HG02852 (cell line): Measurements from ENCODE around the gene ITGAD.
"Not testable (repeated sequence)": the region's sequence is repeated elsewhere in the genome, so short reads cannot be mapped to it uniquely, and the experiment has no call there.

Source experiments
- ATAC-seq: cut with Tn5 transposase; IDR thresholded peaks from one replicate; pipeline ENCODE4 v1.9.1; 2021; ENCODE audit warnings: mild to moderate bottlenecking, moderate library complexity; ENCODE audit not compliant: unreplicated experiment

The ITGAD gene

DNA sequence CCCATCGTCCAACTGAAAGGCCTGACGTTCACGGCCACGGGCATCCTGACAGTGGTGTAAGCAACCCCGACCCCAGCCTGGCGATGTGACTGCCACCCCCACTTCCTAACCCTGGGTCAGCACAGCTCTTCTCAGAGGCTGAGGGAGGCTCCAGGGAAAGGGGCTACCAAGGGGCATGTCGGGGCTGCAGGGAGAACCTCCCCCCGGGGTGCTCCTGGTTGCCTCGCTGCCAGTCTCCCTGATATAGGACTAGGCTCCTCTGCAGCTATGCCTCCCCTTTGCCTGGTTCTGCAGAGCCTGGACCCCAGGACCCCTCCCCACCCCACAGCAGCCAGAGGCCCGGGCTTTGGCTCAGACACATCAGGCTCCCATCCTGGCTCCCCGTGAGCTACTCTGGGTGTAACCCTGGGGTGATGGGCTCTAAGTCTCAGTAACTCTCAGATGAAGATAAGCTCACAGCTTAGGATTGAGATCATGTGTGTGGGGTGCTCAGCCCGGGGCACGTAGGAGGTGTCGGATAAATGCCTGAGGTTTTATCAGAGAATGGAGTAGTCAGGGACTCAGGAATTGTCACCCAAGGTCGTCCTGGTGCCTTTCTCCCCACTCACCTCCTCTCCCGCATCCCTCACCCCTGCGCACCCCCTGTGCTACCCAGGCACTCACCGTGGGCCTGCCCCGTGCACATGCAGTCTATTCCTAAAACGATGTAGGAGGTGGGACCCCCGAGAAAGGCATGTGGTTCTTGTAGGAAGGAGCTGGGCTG, 10.6 kb downstream of the ITGAD start:
- ATAC-seq = no peak

DNA sequence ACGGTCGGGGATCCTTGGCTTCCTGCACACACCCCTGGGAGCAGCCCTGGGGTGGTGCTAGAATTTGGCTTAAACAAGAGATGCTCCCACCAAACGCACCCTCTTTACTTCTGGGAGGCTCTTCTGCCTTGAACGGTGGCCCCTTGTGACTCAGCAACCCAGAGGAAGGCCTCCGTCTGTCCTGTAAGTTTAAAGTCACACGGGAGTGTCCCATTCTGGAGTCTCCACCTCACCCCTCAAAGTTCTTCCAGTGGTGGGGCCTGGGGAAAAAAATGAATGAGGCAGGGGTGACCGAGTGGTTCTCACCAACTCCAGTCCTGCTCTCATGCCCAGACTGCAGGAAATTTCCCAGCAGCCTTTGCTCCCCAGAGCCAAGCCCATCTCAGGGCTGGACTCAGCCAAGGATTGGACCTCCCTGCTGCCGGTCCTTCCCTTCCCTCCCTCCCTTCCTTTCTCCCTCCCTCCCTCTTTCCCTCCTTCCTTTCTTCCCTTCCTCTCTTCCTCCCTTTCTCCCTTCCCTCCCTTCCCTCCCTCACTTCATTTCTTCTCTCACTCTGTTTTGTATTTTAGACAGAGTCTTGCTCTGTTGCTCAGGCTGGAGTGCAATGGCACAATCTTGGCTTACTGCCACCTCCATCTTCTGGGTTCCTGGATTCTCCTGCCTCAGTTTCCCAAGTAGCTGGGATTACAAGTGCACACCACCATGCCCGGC, 11.4 kb downstream of the ITGAD start:
- no peak for ATAC-seq

DNA sequence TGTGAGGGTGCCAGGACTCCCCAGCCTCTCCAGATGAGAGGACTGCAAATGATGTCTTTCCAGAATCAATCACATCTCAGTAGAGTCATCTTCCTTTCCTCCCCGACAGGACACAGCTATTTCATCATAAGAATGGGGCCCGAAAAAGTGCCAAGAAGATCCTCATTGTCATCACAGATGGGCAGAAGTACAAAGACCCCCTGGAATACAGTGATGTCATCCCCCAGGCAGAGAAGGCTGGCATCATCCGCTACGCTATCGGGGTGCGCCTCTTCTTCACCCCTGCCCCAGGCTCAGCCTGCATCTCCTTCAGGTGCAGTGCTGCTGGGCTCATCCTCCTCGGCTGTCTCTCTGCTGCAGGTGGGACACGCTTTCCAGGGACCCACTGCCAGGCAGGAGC, 14.3 kb downstream of the ITGAD start:
- no peak for ATAC-seq

DNA sequence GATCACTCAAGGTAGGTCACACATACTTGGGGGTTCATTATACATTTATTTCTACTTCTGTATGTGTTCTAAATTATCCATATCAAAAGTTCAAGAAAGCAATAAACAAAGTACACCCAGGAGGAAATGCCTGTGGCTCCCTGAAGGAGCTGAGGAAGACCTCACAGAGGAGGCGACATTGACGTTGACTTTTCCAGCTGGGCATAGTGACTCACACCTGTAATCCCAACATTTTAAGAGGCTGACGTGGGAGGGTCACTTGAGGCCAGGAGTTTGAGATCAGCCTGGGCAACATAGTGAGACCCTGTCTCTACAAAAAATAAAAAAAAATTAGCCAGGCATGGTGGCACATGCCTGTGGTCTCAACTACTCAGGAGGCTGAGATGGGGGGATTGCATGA, 16.3 kb downstream of the ITGAD start:
- no peak for ATAC-seq

DNA sequence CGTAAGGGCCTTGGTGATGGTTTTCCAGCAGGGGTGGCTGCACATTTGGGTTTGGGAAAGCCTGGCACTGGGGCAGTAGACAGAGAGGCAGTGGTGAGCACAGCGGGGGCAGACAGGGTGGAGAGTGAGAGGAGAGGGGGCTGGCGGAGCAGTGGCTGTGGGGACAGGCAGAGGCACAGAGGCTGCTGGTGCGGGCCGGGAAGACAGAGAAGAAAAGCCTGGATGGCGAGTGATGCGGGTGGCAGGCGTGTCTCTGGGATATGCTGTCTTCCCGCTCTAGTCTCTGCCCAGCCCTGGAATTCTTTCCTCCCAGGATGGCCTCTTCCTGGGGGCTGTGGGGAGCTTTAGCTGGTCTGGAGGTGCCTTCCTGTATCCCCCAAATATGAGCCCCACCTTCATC, 16.9 kb downstream of the ITGAD start:
- no peak for ATAC-seq

DNA sequence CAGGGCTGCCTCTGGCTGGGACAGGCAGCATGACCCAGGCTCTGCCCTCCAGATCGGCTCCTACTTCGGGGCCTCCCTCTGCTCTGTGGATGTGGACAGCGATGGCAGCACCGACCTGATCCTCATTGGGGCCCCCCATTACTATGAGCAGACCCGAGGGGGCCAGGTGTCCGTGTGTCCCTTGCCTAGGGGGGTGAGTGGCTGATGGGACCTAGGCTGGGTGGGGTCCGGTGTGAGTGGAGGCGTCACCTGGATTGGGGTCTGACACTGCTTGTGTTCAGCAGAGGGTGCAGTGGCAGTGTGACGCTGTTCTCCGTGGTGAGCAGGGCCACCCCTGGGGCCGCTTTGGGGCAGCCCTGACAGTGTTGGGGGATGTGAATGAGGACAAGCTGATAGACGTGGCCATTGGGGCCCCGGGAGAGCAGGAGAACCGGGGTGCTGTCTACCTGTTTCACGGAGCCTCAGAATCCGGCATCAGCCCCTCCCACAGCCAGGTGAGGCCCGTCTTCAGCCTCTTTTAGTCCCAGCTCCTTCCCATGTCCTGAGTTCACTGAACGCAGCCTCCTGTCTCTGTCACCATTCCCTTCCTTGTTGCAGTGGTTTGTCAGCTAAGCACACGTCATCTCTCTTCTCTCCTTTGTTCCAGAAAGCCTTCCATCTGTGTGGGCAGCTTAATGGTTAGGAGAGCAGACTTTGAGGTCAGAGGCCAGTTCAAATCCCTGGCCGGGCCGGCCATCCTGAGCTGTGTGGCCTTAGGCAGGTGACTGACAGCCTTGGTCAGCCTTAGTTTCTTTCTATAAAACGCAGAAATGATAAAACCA, 18.1 kb downstream of the ITGAD start:
- no peak for ATAC-seq

DNA sequence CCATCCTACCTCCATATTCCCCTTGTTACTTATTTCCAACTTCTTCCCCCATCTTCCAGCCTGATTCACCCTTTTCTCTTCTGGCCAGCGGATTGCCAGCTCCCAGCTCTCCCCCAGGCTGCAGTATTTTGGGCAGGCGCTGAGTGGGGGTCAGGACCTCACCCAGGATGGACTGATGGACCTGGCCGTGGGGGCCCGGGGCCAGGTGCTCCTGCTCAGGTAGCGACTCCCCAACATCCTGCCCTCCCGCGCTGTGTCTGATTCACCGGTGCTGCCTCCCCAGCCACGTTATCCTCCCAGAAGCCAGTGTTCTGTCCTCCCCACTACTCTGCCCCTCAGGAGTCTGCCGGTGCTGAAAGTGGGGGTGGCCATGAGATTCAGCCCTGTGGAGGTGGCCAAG, 19.6 kb downstream of the ITGAD start:
- no peak for ATAC-seq

DNA sequence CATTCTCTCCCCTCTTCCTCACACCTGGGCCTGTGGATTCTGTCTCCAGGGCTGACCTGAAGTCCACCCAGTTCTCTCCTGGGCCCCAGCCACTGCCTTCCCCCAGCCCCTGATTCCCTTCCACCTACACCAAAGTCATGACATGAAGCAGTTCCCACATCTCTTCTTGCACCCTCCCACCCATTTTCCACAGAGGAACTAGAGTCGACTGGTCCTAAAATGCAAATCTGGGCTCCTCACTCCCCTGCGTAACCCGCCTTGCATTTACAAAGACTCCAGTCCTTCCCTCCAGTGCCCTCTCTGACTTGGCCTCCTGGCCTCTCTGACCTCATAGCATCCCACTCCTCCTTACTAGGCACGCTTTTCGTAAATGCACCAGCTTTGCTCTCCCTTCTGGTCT, 20.2 kb downstream of the ITGAD start:
- no peak for ATAC-seq

DNA sequence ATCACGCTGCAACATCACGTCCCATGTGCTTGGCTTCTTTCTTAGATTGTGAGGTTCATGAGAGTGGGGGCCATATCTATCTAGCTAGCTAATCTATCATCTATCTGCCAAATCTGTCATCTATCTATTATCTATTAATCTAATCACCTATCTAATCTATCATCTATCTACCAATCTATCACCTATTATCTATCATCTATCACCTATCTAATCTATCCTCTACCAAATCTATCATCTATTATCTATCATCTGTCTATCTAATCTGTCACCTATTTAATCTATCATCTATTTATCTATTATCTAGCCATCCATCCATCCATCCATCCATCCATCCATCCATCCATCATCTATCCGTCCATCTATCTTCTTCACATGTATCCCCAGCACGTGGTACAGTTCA, 20.8 kb downstream of the ITGAD start:
- ATAC-seq = no peak

DNA sequence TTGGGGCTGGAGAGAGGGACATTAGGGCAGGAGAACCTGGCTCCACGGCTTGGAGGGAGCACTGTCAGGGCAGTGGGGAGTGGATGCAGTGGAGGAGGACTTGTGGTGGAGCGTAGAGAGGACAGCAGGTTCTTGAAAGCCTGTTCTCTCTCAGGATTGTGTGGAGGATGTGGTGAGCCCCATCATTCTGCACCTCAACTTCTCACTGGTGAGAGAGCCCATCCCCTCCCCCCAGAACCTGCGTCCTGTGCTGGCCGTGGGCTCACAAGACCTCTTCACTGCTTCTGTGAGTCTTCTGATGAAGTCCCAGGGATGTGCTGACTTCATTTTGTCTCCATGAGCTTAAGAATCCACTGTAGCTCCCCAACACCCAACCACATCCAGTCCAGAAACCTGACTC, 21.6 kb downstream of the ITGAD start:
- no peak for ATAC-seq

DNA sequence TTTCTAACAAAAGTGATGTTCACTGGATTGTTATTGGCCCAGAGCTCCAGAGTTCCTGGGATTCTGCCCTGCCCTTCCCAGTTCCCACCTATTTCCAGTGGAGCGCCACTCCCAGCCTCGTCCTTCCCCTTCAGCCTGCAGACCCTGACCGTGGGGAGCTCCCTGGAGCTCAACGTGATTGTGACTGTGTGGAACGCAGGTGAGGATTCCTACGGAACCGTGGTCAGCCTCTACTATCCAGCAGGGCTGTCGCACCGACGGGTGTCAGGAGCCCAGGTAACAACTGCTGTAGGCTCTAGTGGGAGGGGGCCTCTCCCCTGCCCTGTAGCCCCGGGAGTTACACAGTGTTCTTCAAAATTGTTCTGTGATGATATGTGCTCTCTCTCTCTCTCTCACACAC, 23.2 kb downstream of the ITGAD start:
- no peak for ATAC-seq

DNA sequence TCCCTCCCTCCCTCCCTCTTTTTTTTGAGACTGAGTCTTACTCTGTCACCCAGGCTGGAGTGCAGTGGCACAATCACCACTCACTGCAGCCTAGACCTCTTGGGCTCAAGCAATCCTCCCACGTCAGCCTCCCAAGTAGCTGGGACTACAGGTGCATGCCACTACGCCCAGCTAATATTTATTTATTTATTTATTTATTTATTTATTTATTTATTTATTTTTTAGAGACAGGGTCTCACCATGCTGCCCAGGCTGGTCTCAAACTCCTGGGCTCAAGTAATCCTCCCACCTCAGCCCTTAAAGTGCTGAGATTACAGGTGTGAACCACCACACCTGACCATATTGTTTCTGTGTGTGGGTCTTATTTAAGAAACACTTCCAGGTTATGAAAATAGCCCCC, 23.9 kb downstream of the ITGAD start:
- ATAC-seq = not testable (repeated sequence)

DNA sequence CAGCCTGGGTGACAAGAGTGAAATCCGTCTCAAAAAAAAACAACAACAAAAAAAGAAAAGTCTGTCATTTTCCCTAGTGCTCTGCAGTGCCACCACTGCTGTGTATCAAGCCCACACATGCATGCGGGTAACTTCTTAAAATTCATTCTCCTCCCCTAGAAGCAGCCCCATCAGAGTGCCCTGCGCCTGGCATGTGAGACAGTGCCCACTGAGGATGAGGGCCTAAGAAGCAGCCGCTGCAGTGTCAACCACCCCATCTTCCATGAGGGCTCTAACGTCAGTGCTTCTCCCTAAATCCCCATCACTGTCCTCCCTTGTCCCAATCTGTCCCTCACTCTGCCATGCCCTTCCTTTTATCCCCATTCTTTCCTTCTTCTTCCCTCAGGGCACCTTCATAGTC, 24.8 kb downstream of the ITGAD start:
- no peak for ATAC-seq

DNA sequence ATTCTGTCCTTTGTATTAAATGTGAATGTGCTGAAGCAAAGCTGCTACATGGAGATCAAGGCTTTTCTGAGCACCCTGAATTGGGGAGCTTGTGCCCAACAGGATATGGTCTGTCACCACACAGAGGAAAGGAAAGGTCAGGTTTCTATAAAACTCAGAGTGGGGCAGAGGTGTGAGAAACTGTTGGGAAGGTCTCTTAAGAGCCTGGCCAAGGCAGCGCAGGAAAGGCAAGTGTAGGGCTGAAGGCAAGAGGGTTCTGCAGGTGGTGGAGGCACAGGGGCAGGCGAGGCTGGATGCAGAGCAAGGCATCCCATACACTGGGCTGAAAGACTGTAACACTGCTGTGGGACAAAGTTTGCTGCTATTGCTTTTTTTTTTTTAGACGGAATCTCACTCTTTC, 26.9 kb downstream of the ITGAD start:
- ATAC-seq = no peak

DNA sequence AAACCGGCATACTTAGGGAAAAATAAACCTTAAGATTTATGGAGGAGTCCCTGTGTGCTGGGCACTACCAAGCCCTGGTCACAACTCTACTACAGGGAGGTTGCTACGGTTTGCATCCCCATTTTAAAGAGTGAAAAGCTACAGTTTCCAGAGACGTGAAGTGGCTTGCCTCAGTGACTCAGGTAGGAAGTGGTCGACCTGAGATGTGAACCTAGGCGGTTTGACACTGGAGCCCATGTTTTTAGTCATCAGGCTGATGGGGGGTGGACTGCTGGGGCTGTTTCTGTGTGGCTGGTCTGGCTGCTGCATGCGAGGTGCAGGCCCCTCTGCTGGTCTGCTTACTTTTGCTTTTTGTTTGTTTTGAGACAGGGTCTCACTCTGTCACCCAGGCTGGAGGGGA, 28.5 kb downstream of the ITGAD start:
- ATAC-seq = no peak

DNA sequence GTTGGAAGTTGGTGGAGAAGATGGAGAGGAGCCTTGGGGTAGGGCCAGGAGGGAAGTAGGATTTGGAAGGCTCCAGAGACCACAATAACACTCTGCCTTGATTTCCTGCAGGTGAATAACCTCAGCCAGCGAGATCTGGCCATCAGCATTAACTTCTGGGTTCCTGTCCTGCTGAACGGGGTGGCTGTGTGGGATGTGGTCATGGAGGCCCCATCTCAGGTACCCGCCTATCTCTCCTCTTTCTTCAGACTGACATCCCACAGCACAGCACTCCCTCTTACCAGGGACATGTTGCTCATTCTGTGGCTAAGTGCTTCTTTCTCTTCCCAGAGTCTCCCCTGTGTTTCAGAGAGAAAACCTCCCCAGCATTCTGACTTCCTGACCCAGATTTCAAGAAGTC, 30.1 kb downstream of the ITGAD start:
- ATAC-seq = no peak

DNA sequence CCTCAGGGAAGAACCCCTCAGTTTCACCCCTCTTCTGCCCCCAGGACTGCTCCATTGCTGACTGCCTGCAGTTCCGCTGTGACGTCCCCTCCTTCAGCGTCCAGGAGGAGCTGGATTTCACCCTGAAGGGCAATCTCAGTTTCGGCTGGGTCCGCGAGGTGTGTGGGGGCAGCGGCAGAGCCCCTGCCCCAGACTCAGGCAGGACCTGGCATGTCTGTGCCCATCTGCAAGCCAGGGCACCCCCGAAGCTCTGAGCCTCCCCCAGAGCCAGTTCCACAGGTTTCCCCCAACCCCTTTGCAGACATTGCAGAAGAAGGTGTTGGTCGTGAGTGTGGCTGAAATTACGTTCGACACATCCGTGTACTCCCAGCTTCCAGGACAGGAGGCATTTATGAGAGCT, 30.7 kb downstream of the ITGAD start:
- ATAC-seq = no peak

DNA sequence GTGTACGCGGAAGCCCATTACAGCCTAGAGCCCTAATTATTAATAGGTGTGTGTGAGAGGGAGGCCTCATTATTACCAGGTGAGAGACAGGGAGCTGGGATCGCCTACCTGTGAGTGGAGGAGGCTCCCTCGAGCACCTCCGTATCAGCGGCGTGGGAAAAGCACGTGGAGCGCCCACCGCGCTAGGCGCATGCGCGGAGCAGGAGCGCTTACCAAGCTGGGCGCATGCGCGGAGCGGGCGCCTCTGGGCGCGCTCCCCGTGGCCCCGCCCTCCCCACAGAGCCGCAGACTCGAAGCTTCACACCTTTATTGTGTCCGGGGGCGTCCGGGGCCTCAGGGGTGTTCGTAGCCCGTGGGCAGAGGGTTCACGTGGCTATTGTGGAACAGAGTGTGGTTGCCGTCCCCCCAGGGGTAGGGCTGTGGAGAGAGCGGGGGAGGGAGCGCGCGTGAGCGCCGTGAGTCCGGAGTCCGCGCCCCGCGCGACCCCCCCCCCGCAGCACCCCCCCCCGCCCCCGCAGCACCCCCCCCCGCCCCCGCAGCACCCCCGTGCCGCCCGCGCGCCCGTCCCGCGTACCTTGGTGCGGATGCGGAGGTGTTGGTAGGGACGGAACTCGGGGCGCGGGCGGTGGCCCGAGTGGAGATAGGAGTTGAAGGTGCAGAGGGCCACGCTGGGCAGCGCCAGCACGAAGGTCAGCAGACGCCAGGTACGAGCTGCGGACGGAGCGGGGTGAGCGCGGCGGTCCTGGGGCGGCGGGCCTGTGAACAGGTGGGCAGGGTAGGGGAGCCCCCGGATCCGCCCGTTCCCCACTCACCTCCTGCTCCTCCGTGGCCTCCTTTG, 34.5 kb downstream of the ITGAD start:
- no peak for ATAC-seq

DNA sequence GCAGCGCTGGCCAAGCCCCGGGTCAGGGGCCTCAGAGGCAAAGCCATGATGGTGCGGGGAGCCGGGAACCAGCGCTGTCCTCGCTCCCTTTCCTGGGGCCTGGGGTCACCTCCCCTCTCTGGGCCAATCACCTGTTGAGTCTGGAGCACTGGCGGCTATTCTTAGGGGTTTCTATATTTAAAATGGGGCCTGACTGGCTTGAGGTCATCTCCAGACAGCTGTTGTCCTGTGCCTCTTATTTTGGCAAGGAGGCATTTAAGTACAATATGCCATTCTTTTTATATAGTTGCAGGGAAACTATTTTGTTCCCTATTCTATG, 35.1 kb downstream of the ITGAD start, which contains the start of gene COX6A2:
Gene COX6A2, minus strand, starts transcription at position 82 of the 319 bp plus-strand sequence. Its CDS starts 35 bp downstream, at position 47.
- no peak for ATAC-seq

DNA sequence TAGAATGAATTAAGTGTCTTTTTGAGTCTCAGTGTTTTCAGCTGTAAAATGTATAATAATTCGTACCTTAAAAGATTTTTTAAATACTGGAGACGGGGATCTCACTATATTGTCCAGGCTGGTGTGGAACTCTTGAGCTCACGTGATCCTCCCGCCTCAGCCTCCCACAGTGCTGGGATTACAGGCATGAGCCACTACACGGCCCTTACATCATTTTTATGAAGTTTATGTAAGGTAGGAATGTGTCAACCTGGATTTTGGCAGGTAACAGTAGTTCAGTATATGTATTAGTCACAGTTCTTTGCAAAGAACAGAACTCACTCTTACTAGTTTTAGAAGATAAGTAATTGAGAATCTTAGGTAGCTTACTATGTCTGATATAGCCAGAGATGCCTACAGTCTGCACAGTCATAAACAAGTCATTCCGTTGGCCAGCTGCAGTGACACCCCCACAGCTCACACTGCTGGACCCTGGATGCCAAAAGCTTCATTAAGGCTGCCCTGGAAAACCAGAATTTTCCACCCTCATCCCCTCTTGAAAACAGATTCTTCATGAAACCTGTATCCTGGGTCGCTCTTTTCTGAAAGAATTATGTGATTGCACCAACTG, 35.6 kb downstream of the ITGAD start:
- no peak for ATAC-seq

DNA sequence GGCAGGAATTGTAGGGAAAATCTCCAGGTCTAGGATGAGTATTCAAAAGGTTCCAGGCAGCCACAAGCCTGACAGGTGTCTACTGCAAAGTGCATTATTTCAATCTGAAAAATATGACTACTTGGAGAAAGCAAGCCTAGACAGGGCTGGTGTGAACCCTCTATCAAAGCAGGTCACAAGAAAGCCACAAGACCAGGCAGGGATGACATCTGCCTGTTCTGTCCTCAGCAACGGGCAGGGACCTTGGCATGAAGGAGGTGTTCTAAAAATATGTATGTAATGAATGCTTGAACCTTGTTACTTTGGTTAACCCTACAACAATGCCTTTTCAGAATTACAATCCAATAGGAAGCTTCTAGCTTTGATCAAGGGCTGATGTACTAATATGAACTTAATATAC, 36.2 kb downstream of the ITGAD start:
- no peak for ATAC-seq
